Measurements from ENCODE around the gene MTMR10. TPM values are rescaled to one million over a fixed set of nuclear protein-coding genes. Genes with fewer than 3 reads are reported as not detected.

MTMR10 gene
- total RNA-seq, 1 donor from 2014 or later, result 19.0 TPM

DNA sequence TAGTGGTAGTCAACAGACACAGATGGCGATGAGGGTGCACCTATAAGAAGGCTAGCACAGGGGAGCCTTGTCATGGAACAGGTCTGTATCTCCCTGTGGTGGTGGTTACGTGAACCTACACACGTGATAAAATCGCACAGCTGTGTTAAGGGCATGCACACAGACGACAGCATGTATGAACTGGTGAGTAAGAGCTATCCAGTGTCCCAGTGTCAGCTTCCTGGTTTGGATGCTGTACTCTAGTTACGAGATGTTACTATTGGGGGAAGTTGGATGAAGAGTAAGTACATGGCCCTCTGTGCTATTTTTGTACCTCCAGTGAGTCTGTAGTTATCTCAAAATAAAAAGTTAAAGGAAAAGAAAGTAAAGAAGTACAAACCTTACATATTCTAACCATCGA lies 38.2 kb downstream of the MTMR10 start:
- H3K4me3 ChIP-seq (ENCODE audit: low read depth, low read length), result no peak overlapping the region
- DNase-seq (ENCODE audit: low read depth), result no peak
- TF ChIP-seq, protein P1, sequence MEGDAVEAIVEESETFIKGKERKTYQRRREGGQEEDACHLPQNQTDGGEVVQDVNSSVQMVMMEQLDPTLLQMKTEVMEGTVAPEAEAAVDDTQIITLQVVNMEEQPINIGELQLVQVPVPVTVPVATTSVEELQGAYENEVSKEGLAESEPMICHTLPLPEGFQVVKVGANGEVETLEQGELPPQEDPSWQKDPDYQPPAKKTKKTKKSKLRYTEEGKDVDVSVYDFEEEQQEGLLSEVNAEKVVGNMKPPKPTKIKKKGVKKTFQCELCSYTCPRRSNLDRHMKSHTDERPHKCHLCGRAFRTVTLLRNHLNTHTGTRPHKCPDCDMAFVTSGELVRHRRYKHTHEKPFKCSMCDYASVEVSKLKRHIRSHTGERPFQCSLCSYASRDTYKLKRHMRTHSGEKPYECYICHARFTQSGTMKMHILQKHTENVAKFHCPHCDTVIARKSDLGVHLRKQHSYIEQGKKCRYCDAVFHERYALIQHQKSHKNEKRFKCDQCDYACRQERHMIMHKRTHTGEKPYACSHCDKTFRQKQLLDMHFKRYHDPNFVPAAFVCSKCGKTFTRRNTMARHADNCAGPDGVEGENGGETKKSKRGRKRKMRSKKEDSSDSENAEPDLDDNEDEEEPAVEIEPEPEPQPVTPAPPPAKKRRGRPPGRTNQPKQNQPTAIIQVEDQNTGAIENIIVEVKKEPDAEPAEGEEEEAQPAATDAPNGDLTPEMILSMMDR (conservative IDR thresholded peaks at IDR 0.05; ENCODE audit: low read depth, low read length), result no peak

DNA sequence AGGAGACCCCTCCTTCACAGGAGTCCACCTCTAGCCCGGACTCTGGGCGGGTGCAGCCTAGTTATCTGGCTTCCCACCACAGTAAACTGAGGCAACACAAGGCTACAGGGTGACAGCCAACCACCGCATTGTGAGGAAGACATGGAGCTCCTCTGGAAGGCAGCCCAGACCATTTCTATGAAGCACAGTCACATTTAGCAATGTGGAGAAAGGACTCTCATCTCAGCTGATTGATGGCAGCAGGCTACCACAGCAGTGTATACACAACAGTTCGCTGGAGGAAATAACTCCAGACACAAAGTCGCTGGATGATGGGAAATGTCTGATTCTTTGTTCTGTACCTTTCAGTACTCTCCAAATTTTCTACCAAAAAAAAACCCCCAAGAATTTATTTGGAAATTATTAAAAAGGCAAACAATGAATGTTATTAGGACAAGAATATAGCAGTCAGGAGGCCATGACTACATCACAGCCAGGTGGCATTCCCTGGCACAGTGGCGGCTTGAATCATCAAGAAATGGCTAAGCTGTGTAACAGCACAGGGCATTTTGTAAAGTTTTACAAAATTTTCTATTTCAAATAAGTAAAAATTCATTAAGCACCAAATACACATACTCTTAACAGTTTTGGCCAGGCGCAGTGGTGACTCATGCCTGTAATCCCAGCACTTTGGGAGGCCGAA lies 47.6 kb downstream of the MTMR10 start:
- H3K4me3 ChIP-seq (ENCODE audit: low read depth, low read length), result no peak overlapping the region
- DNase-seq (ENCODE audit: low read depth), result no peak
- TF ChIP-seq, protein P1 (conservative IDR thresholded peaks at IDR 0.05; ENCODE audit: low read depth, low read length), result no peak

DNA sequence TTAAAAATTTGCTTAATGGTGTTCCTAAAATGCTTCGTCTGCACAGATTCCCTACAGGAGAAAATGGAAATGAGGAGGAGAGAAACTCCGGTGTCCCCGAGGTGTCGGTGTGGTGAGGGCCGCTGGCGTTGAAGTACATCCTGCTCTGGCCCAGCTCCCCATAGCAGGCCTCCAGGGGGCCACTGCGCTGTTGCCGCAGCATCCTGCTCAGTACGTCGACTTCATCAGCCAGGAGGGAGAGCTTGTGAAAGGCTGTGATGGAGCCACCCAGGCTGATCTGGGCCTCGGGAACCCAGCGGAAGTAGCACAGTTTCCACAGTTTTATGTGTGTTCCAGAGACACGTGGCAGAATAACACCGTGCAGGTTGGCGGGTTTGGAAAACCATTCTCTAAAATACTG lies 49.9 kb downstream of the MTMR10 start:
- TF ChIP-seq, protein P1 (conservative IDR thresholded peaks at IDR 0.05; ENCODE audit: low read depth, low read length), result no peak
- no peak for DNase-seq (ENCODE audit: low read depth)
- no peak overlapping the region for H3K4me3 ChIP-seq (ENCODE audit: low read depth, low read length)

DNA sequence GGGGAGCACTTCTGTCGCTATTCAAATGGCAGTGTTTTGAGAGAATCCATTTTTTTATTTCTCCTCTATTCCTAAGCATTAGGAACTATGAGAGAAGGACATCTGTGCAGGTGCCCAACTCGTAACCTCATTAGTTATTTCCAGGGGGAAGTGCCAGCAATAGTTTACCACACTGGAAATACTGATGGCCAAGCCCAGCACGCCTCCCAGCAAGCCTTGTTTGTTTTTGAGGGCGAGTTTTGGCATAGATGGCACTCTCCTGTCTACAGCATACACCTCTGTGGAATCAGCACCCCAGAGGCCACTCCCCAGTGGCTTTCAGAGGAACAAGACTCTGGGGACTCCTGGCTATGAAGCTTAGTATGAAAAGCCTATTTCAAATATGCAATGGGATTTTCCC lies 51.1 kb downstream of the MTMR10 start:
- TF ChIP-seq, protein P1 (conservative IDR thresholded peaks at IDR 0.05; ENCODE audit: low read depth, low read length), result no peak
- no peak for DNase-seq (ENCODE audit: low read depth)
- H3K4me3 ChIP-seq (ENCODE audit: low read depth, low read length), result no peak overlapping the region

DNA sequence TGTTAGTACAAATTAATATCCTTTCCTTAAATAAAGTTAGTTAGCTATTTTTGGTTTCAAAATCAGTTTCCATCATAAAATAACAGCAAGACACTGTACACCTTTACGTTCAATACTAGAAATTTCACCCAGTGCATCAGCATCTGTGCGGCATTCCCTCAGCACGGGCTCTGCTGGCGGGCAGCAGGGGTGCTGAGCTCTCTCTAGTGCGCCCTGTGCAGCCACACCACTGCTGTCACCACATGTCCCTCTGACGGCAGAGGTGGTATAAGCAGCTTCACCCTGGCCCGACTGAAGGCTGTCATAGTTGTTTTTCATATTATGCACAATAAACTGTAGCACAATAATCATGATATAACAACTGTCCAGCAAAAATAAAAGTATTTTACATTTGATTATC lies 52.3 kb downstream of the MTMR10 start:
- no peak overlapping the region for H3K4me3 ChIP-seq (ENCODE audit: low read depth, low read length)
- TF ChIP-seq, protein P1 (conservative IDR thresholded peaks at IDR 0.05; ENCODE audit: low read depth, low read length), result no peak
- no peak for DNase-seq (ENCODE audit: low read depth)

DNA sequence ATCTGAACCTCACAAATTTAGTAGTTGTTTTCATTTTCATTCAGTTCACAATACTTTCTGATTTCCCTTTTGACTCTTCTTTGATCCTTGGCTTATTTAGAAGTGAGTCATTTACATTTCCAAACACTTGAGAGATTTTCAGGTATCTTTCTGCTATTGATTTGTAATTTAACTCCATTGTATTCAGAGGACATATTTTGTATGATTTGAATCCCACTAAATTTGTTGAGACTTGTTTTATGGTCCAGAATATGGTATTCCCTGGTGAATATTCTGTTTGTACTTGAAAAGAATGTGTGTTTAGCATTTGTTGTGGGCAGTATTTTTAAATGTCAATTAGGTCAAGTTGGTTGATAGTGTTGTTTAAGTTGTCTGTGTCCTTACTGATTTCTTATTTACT lies 58.1 kb downstream of the MTMR10 start:
- TF ChIP-seq, protein P1 (conservative IDR thresholded peaks at IDR 0.05; ENCODE audit: low read depth, low read length), result no peak
- DNase-seq (ENCODE audit: low read depth), result no peak
- no peak overlapping the region for H3K4me3 ChIP-seq (ENCODE audit: low read depth, low read length)

DNA sequence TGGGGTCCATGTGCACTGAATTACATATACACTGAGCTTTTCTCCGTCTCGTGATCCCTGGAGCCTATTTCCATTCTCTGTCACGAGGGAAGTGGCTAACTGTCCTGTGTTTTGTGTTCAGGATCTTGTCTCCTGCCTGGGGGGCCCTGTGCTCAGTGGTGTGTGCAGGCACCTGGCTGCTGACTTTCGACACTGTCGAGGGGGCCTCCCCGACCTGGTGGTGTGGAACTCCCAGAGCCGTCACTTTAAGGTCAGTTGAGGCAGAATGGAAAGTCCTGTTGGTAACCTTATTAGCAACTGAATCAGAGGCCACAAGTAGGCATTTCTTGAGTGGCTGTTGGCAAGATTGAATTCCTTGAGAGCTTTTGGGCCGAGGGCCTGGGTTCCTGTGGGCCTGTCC lies 61.0 kb downstream of the MTMR10 start:
- TF ChIP-seq, protein P1 (conservative IDR thresholded peaks at IDR 0.05; ENCODE audit: low read depth, low read length), result no peak
- H3K4me3 ChIP-seq (ENCODE audit: low read depth, low read length), result no peak overlapping the region
- no peak for DNase-seq (ENCODE audit: low read depth)
